GM23248 (cell line): ENCODE measurements around the gene MRPL9.

Experiments
- EZH2 ChIP-seq: fragments of 200-600 bp; sonication (generic); IDR thresholded peaks from 2 replicates; pipeline ENCODE4 v1.6.1; 2018; ENCODE audit warnings: antibody characterized with exemption, mild to moderate bottlenecking; ENCODE audit not compliant: insufficient read depth, poor library complexity, severe bottlenecking
- EZH2phosphoT487 ChIP-seq: fragments of 200-600 bp; sonication (generic); IDR thresholded peaks from 2 replicates; pipeline ENCODE4 v1.6.1; 2018; ENCODE audit warnings: antibody characterized with exemption, moderate library complexity, mild to moderate bottlenecking, low read depth; ENCODE audit not compliant: insufficient read depth

DNA sequence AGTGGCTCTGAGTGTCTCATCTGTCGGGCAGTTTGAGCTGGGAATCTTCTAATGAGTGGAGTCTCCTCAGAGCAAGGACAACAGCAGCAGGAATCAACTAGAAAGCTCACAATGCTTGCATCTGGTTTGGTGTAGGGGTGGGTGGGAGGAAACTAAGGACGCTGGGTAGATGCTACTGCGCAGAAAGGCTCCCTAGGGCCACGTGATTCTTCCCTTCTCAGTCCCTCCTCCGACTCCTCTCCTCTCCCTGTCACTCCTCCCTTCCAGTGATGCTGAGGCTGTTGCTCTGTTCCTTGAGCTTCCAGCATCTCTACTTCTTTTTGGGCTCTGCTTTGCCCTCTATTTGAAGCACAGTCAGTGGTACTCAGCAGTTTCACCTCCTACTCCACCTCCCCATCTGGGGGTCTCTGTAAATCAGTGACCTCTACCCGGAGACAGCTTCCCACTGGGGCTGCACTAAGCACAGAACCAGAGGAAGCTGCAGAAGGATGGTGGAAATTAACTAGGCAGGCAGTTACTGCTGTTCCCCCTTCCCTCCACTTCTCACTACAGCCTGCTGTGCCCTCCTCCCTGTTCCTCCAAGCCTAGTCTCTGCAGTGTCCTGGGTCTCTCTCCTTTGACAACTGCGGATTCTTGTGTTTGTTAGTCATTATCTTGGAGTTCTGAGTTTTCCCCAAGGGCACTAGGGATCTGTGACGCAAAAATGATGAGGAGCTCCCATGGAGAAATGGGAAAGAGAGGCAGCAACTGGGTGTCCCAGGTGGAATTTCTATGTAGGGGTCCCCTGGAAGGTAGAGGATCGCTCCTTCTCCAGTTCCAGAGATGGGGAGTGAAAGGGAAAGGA lies 36.1 kb upstream of the MRPL9 start:
- TF ChIP-seq EZH2phosphoT487 (no peak), EZH2 (no peak)
